Activated CD8-positive, alpha-beta memory T cell treated with anti-CD3 and anti-CD28 coated beads, Interleukin-2, amount 50 U/mL, for 48 hours (primary cell): Measurements from ENCODE around the gene MINAR1.

Experiments used
- DNase-seq: peaks from one replicate; pipeline ENCODE4 v3.0.0-alpha.2; 2020

MINAR1 gene

GRCh38 chr15:79472446-79472845 is 40.3 kb downstream of the MINAR1 start:
- DNase-seq = no peak

DNA sequence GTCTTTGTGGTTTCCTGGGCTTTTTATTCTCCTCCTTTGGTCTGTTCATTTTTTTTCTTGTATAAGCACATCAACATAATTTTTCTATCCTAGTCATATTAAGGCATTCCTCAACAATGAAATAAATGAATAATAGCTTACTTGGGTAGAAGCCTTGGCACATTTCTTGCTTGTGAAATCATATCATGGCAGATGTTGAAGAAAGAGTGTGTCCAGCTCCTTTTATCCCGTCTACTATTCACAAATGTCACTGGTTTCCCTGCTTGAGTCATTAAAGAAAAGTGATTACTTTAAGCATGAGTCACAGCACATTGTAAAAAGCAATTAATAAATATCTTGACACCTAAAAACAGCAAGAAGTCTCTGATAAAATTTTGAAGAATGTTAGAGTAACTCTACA is 42.1 kb downstream of the MINAR1 start:
- DNase-seq = no peak

DNA sequence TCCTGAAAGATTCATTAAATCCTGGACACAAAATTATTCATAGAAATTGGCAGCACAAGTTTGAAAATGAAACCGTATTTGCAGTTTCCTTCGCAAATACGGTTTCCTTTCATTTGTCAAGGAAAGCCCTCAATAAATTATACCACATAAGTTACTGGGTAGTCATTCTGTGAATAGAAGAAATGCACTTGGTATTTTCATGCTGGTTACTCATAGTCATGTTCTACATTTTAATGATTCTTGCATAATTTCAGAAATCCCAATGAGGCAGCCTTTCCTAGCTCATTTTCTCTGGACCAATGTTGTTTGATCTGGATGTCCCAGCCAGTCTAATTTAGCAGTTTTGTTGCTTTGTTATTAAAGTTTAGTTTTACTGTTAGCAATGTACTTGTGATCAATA is 43.2 kb downstream of the MINAR1 start:
- no peak for DNase-seq

DNA sequence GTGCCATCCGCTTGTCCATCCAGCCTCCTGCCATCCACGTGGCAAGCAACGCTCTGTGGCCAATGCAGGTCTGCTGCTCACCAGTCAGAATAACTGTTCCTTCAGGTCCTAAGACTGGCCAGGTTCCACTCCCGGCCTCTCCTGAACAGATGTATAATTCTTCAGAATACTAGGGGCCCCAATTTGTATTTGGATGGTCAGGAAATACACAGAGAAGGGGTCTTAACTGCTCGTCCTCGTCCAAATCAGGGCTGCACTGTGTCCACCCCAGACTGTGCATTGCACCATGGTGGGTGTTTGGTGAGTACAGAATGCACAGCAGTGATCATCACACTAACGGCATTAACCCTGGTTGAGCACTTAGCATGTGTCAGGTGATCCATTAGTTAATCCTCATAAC is 46.0 kb downstream of the MINAR1 start:
- DNase-seq = no peak

DNA sequence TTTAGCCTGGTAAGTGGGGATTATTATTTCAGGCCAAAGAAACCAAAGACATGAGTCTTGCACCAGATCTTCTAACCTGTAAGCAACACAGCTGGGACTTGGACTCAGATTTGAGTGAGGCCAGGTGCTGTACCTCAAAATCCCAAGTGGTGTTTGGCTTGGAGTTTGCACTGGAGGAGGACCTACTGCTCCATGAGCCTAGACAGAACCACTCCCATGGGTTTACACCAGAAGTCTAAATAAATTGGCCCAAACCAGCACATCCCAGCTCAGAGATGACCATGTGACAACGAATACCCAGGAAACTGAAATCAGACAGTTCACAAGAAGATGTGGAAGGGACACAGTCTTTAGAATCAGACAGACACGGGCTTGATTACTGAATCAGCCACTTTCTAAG is 47.5 kb downstream of the MINAR1 start:
- DNase-seq = no peak

DNA sequence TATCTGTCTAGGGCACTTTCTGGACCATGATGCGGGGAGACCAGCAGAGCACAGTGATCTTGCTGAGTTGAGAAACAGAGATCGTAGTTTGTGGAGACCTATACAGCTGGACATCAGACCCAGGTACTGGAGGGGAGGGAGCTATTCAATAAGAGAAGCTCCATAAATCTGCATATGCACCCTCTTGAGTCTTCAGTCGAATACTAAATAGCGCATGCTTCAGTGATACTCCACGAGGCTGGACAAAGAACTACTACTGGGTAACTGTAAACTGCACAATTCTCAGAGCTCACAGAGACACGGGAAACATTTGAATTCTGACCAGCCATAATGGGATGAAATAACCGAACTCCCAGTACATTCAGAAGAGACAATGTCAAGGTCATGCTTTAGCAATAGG is 49.7 kb downstream of the MINAR1 start:
- DNase-seq = no peak
